ENCODE results near the gene TMEM135. TPM values are rescaled to one million over a fixed set of nuclear protein-coding genes. Genes with fewer than 3 reads are reported as not detected.

Gene TMEM135
- total RNA-seq, 1 experiment from 2014 or later, result 14.0 TPM

DNA sequence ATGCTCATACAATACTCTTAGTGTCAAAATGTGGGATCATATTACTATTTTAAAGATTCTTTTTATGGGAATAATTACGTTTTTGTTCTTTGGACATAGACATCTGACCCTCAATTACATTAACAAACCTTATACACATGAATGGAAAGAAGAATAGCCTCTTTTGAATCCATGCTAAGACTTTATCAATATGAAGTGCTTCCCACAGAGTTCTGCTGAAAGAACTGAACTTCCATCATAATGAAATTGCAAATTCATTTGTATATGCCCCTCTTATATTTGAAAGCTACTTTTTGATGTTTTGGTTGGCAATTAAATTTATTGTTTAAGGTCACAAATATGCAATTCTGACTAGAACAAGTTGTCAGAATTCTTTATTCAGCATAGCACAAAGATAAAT, 254.9 kb downstream of the TMEM135 start:
- H3K4me2 ChIP-seq (ENCODE audit: low read length), result no peak overlapping the region
- H3K36me3 ChIP-seq (ENCODE audit: low read depth, low read length), result no peaks in the 10 kb centered on the region
- no peak overlapping the region for H2AFZ ChIP-seq (ENCODE audit: low read length)
- H3K9me3 ChIP-seq (ENCODE audit: low read length), result no peaks in the 10 kb centered on the region
- DNase-seq (no peak), ATAC-seq (no peak)
- intact Hi-C loops (cut with micrococcal nuclease), result loop anchor here (5.0 kb wide), 3 partner anchors 130 to 1435 kb away; partner anchors contain the start of gene CCDC83
- H3K4me3 ChIP-seq (ENCODE audit: low read length), result no peak overlapping the region
- H4K20me1 ChIP-seq (ENCODE audit: low read length), result no peaks in the 10 kb centered on the region
- H3K9me2 ChIP-seq (replicated peaks; ENCODE audit: low read length), result no peaks in the 10 kb centered on the region
- ChIA-PET POLR2A (ENCODE audit: unreplicated experiment) (no interaction called here), CTCF (no interaction called here)
- H3K27me3 ChIP-seq (ENCODE audit: low read length), result no peaks in the 10 kb centered on the region
- H3K9ac ChIP-seq (ENCODE audit: low read length), result no peak overlapping the region
- TF ChIP-seq, protein P1, sequence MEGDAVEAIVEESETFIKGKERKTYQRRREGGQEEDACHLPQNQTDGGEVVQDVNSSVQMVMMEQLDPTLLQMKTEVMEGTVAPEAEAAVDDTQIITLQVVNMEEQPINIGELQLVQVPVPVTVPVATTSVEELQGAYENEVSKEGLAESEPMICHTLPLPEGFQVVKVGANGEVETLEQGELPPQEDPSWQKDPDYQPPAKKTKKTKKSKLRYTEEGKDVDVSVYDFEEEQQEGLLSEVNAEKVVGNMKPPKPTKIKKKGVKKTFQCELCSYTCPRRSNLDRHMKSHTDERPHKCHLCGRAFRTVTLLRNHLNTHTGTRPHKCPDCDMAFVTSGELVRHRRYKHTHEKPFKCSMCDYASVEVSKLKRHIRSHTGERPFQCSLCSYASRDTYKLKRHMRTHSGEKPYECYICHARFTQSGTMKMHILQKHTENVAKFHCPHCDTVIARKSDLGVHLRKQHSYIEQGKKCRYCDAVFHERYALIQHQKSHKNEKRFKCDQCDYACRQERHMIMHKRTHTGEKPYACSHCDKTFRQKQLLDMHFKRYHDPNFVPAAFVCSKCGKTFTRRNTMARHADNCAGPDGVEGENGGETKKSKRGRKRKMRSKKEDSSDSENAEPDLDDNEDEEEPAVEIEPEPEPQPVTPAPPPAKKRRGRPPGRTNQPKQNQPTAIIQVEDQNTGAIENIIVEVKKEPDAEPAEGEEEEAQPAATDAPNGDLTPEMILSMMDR (conservative IDR thresholded peaks at IDR 0.05; ENCODE audit: low read depth, low read length), result no peak
- TF ChIP-seq EZH2 (IDR thresholded peaks at IDR 0.05; ENCODE audit: low read length, unreplicated experiment) (no peak), EZH2phosphoT487 (IDR thresholded peaks at IDR 0.05; ENCODE audit: borderline replicate concordance, low read length) (no peak)
- no peaks in the 10 kb centered on the region for H3K4me1 ChIP-seq (ENCODE audit: insufficient read depth, low read length)
- H3K79me2 ChIP-seq (ENCODE audit: low read length), result no peaks in the 10 kb centered on the region
- no peaks in the 10 kb centered on the region for H3F3A ChIP-seq (ENCODE audit: low read length, unreplicated experiment)
- no peak overlapping the region for H3K27ac ChIP-seq (ENCODE audit: low read length)
- no TSS peak for BruUV-seq (replicated peaks)

DNA sequence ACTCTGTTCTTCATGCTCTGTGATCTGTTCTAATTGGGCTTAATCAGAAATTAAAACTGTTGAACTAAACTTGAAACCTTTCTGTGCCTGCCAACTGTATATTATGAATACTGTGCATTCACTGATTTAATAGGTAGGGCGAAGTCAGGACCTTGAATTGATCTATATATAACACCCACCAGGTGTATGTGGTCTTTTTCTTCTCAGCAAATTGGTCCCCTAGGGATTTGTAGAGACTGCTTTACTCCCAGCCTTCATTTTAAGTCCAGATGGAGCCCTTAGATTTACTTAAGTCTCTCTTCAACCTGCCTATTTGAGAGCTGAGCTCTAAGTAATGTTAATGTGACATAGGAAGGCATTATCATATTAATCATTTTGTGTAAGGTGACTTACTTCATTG, 257.5 kb downstream of the TMEM135 start:
- Histone ChIP-seq H3K9me3 (ENCODE audit: low read length) (no peaks in the 10 kb centered on the region), H3K9ac (ENCODE audit: low read length) (no peak overlapping the region), H3K4me3 (ENCODE audit: low read length) (no peak overlapping the region), H3K27me3 (ENCODE audit: low read length) (no peaks in the 10 kb centered on the region), H3K4me2 (ENCODE audit: low read length) (no peak overlapping the region), H3K9me2 (replicated peaks; ENCODE audit: low read length) (no peaks in the 10 kb centered on the region), H2AFZ (ENCODE audit: low read length) (no peak overlapping the region), H4K20me1 (ENCODE audit: low read length) (no peaks in the 10 kb centered on the region), H3K79me2 (ENCODE audit: low read length) (no peaks in the 10 kb centered on the region), H3K27ac (ENCODE audit: low read length) (no peak overlapping the region), H3K4me1 (ENCODE audit: insufficient read depth, low read length) (no peaks in the 10 kb centered on the region), H3F3A (ENCODE audit: low read length, unreplicated experiment) (no peaks in the 10 kb centered on the region), H3K36me3 (ENCODE audit: low read depth, low read length) (no peaks in the 10 kb centered on the region)
- ATAC-seq (no peak), DNase-seq (no peak)
- ChIA-PET CTCF (no interaction called here), POLR2A (ENCODE audit: unreplicated experiment) (no interaction called here)
- BruUV-seq (replicated peaks), result no TSS peak
- TF ChIP-seq EZH2 (IDR thresholded peaks at IDR 0.05; ENCODE audit: low read length, unreplicated experiment) (no peak), EZH2phosphoT487 (IDR thresholded peaks at IDR 0.05; ENCODE audit: borderline replicate concordance, low read length) (no peak)
- TF ChIP-seq, protein P1 (conservative IDR thresholded peaks at IDR 0.05; ENCODE audit: low read depth, low read length), result no peak
- intact Hi-C loops (cut with micrococcal nuclease), result no loop called here

GRCh38 chr11:87296627-87297026, 258.9 kb downstream of the TMEM135 start:
- TF ChIP-seq, protein P1 (conservative IDR thresholded peaks at IDR 0.05; ENCODE audit: low read depth, low read length), result no peak
- no peak for TF ChIP-seq EZH2 (IDR thresholded peaks at IDR 0.05; ENCODE audit: low read length, unreplicated experiment)
- TF ChIP-seq EZH2phosphoT487 (IDR thresholded peaks at IDR 0.05; ENCODE audit: borderline replicate concordance, low read length), result no peak
- Histone ChIP-seq H3K9me3 (ENCODE audit: low read length) (no peaks in the 10 kb centered on the region), H4K20me1 (ENCODE audit: low read length) (no peaks in the 10 kb centered on the region), H3K79me2 (ENCODE audit: low read length) (no peaks in the 10 kb centered on the region), H2AFZ (ENCODE audit: low read length) (no peak overlapping the region), H3K4me2 (ENCODE audit: low read length) (no peak overlapping the region), H3K9ac (ENCODE audit: low read length) (no peak overlapping the region), H3K4me1 (ENCODE audit: insufficient read depth, low read length) (peaks cover 5% of the 10 kb centered on the region), H3K27ac (ENCODE audit: low read length) (no peak overlapping the region), H3K36me3 (ENCODE audit: low read depth, low read length) (no peaks in the 10 kb centered on the region), H3F3A (ENCODE audit: low read length, unreplicated experiment) (no peaks in the 10 kb centered on the region), H3K4me3 (ENCODE audit: low read length) (no peak overlapping the region), H3K9me2 (replicated peaks; ENCODE audit: low read length) (no peaks in the 10 kb centered on the region), H3K27me3 (ENCODE audit: low read length) (no peaks in the 10 kb centered on the region)
- no peak for DNase-seq
- TSS peak; percentile 2 for BruUV-seq (replicated peaks)
- ChIA-PET CTCF (no interaction called here), POLR2A (ENCODE audit: unreplicated experiment) (no interaction called here)
- ATAC-seq, result no peak
- intact Hi-C loops (cut with micrococcal nuclease), result no loop called here

Data from PC-3 (cell line).